Stimulated activated naive CD8-positive, alpha-beta T cell treated with anti-CD3 and anti-CD28 coated beads, Interleukin-15, Interleukin-2, amounts not matched to agents 100 U/mL and 50 U/mL, for 24 hours (primary cell): ENCODE measurements around the gene CNTD1.

Experiments used
- ATAC-seq: fragments of 150-1000 bp; cut with Tn5 transposase; one replicate; pipeline ENCODE4 v1.10.0; 2021
- DNase-seq: peaks from one replicate; pipeline ENCODE4 v3.0.0; 2021

Gene CNTD1

DNA sequence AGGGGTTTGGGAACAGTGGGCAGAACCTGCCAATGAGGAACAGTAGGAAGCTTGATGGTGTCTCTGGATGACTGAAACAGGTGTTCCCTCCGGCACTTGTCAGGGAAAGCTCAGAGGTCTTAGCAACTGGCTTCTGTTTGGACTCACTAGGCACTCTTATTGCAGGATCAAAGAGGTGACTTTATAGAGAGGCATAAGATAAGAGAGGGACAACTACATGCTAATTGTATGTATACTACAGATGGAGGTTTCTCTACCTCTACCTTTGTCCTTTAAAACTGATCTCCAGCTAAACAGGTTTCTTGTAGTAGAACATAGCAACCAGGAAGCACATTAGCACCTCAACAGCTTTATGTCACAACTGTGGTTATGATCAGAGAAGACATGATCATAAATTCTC is 7.6 kb downstream of the CNTD1 start:
- ATAC-seq (no peak), DNase-seq (no peak)

DNA sequence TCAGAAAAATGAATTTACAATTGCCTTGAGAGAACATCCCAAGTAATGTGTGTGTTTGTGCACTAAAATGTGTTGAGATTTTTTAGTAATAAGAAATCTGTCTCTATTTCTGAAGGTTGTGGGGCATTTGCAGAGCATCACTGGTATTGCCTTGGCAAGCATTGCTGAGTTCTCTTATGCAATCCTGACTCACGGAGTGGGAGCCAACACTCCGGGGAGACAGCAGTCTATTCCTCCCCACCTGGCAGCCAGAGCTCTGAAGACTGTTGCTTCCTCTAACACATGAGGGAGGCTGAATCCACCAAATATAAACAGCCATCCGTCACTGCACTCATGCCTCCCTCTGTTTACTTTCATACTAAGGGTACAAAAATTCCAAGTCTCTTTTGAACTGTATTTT is 10.6 kb downstream of the CNTD1 start:
- no peak for ATAC-seq
- DNase-seq = no peak

DNA sequence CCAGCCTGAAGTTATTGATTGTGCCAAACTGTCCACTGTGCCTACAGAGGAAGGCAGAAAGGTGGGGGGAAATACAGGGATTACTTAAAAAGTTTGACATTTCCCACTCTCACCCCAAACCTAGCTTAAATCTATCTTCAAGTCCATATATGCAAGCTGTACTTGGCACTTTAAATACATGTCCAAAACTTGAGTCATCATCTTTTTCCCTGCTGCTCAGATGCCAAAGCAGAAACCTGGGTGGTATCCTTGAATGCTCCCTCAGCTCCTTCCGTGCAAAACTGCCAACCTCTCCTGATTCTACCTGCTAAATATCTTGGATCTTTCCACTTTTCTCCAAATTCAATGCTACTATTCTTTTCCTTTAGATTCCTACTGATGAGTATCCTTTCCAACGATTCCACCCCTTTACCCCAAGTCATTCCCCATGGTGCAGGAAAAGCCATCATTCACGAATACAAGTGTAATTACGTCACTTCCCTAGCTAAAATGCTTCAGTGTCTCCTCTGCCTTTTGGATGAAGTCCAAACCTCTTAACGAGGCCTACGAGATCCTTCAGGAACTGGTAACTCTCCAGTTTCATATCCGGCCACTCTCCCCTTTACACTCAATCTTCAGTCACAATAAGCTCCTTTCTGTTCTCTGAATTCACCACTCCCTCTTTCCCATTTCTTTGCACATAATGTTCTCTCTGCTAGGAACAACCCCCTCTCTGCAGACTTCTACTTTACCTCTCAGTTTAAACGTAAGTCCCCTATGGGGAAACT is 16.2 kb downstream of the CNTD1 start:
- DNase-seq = no peak
- ATAC-seq = no peak

DNA sequence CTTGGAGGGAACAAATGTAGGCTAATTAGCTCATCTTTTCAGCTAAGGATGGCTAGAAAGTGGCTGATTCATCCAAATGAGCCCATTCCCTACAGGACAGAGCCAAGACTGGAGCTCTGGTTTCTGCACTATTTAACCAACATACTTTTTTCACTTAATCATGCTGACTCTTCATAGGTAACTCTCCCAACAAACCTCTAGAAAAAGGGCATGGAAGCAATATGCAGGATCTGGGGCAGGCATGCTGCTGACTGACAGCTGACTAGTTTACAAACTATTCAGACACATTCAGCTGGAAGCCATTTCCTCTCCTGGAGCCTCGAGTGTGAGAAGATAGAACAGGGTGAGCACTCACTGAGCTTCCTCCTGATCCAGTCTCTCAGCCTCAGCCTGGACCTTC is 19.2 kb downstream of the CNTD1 start:
- no peak for ATAC-seq
- DNase-seq = no peak

DNA sequence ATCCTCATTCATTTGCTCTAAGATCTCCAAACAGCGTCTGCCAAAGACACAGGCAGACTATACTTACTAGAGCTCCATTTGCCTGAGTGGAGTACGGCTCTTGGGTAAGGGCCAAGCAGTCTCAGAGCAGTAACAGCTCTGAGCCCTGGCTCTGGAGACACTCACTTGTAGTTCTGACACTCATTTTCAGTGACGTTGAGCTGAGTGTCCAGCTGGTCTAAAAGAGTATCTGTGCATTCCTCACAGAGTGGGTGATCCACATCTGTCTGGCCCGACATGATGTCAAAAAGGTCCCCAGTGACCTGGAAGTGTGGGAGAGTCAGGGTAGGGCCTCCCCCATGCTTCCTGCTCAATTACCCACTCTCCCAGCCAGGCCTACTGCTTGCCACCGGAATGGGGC is 19.7 kb downstream of the CNTD1 start:
- DNase-seq (no peak), ATAC-seq (no peak)

DNA sequence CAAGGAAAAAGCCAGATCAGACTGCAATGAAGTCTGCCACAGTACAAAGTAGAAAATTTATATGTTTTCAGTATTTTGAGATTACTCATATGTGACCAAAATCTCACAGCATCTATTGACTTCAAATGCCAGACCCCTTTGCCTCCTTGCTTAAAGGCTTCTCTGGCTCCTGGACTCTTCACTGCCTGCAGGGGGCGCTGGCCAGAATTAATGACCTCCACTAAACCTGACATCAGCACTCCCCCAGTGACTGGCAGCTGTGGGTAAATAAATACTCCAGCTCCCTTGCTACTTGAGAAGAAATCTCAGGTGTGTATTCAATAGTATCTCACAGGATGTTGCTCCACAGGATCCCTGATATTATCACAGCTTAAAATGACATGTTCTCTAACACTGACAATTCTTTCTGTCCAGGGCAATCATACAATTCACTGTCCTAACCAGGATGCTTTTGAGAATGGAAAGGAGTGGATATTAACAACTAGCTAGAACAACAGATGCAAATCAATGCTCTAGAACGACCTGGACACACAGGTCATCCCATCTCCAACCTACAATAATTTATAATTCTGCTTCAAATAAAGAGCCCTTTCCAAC is 21.4 kb downstream of the CNTD1 start:
- peak; percentile 42 for ATAC-seq

DNA sequence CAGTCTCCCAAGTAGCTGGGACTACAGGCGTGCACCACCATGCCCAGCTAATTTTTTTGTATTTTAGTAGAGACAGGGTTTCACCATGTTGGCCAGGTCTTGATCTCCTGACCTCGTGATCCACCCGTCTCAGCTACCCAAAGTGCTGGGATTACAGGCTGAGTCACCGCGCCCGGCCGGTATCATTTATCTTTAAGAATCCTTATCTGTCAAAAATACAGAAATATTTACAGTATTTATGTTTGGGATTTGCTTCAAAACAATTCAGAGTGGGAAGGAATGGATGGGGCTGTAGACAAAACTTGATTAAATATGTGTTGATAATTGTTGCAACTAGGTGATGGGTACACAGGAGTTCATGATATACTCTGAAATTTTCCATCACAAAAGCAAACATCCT is 22.5 kb downstream of the CNTD1 start:
- no peak for DNase-seq
- no peak for ATAC-seq

More for the DNA sequence above, 21.4 kb downstream of the CNTD1 start:
- DNase-seq = peak; percentile 80

DNA sequence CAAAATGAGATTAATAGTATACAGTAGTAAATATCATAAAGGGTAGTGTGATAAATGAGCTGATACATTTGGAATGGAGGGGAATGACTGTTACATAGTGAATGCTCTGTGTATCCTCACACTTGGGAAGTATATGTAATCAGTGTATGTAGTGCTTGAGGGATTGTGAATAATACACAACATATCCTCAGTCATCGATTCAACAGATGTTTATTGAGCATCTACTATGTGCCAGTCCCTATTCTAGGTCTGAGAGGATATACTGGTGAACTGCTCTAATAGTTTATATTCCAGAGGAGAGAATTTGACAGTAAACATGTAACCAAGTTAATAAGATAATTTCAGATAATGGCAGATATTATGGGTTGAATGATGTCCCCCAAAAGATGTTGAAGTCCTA is 28.8 kb downstream of the CNTD1 start:
- no peak for DNase-seq
- no peak for ATAC-seq

DNA sequence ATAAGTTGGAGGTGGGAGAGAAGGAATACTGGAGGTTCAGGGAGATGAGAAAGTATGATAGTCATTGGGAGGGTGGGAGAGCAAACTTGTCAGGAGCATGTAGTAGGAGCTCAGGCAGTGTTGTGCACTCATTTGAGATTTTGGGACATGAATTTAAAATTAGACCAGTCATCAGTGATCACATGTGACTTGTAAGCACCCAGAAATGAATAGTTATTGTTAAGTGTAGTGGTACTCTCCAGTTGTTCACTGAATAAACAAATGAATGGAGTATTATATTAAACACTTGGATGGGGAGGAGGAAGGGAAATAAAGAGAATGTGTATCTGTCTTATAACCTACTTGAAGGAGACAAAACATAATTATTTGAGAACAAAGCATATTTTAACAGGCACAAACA is 32.3 kb downstream of the CNTD1 start:
- DNase-seq (no peak), ATAC-seq (no peak)

DNA sequence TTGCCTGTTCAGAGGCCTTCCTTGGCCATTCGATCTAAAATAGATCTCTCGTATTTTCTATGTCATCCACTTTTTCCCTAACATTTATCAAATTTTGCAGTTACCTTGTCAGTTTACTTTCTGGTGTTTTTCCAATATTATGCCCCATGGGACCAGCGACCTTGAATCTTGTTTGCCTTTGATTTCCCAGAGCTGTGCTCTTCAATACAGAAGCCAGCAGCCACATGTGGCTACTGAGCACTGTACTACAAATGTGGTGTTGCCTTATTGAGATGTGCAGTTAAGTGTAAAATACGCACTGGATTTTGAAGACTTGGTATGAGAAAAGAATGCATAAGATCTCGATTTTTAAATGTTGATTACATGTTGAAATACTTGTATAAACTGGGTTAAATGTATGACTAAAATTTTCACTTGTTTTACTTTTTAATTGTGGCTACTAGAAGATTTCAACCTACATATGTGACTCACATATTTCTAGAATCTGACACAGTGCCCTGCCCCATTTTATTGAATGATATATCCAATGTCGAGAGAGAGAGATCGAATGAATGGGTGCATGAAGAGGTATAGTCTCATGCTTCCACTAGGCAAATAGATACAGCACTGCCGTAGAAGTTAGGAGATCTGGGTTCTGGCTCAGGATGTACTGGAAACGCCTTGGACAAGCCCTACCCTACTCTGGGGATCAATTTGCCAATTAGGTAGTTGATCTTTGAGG is 33.7 kb downstream of the CNTD1 start:
- ATAC-seq = peak; percentile 5
- no peak for DNase-seq

DNA sequence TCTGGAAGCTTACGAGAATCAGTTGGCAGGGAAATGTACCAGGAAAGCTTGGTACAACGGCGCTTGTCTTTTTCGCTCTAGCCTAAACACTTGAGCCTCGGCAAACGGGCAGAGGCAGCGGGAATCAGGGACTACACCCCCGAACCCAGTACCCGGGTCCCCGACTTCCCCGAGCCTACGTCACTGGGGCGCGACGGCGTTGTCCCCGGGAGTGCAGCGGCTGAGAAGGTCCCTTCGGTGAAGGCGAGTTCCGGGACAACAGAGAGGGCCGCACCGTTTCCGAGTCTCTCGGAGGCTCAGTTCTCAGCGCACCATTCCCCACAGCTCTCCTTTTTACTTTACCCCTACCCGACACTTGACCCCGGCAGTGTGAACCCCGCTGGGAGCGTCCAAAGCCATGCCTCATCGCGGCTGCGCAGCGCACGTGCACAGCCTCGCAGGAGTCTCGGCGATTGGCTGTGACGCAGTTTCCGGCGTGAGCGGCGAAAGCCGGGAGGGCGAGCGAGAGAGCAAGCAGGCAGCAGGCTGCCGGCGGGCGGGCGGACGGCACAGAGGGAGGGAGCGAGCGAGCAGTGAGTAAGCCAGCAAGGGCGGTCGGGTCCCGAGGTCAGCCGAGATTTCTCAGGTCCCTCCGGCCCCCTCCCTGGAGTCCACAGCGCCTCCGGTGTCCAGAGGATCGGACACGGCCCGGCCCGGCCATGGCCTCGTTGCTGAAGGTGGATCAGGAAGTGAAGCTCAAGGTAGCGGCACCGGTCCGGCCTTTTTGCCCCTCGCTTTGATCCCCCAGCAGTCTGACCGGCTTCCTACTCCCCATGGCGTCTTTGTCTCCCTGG is 34.5 kb downstream of the CNTD1 start, which contains the start of gene PSME3:
Gene PSME3 (plus strand): TSS at position 464 of the 833 bp plus-strand sequence. CDS start 235 bp downstream, at position 699.
- DNase-seq = peak; percentile 94
- peak; percentile 87 for ATAC-seq

DNA sequence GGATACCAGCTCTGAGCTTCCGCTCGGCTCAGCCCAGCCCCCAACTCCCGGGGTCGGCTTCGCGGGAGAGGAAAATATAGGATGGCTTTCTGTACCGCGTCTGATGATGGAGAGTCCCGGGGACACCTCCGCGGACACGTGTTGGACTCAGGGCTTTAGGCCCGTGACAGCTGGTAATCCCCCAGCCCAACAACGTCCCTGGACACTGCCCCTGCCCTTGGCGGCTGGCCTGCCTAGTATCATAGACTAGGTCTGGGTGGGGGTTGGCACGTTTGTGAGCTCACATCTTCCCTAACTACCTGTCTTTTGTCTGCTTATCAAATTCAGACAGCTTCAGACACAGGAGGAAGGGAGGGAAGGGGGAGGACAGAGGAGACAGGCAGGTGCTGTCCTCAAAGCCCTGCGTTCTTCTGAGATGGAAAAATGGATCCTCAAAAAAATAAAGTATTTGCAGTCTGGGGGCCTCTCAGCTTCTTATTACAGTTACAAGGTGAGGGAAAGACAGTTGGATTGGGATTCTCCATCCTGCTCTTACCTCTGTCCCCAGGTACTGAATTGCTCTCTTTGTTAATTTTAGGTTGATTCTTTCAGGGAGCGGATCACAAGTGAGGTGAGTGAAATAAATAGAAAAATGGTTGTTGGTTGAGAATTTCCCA is 35.2 kb downstream of the CNTD1 start:
- peak; percentile 1 for ATAC-seq
- DNase-seq = no peak

DNA sequence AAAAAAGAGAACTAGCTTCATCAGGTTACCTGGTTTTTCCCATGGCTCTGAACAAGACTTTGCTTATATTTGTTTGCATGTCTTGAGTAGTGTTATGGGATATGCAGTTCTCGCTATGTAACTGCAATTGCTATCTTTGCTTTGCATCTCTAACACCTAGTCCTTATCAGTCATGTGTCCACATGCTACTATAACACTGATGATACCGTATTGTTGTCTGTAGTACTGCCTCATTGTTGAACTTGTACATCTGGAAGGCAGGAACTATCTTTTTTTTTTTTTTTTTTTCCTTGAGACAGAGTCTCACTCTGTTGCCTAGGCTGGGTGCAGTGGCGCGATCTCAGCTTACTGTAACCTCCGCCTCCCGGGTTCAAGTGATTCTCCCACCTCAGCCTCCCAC is 37.1 kb downstream of the CNTD1 start:
- DNase-seq (no peak), ATAC-seq (no peak)

DNA sequence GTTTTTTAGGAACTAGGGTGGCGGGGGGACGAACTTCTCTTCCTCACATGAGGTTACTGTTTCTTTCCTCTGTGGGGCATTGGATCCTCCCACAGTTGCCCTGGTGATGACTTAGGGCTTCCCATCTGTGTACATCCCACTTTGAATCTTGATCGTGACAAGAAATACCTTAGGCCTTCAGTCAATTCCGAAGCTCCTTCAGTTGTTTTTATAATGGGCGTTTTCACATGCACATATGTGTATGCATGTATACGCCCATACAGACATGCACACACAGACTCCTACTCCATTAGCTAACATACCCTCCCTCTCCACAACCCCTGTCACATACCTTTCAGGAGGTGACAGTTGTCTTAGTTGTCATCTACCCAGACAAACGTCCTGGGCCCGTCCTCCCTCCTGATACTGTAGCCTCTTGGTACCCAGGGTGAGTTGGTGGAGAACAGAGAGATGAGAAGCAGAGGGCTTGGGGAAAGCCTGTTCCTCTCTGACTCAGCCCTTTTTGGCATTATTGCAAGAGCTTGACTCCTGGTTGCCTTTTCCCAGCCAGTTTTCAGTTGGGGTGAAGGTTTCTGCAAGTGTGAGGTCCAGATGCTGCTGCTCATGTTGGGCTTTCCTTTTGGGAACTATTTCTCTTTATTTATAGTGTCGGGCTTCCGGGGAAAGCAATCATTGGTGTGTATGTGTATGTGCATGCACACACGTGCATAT is 43.5 kb downstream of the CNTD1 start:
- ATAC-seq (no peak), DNase-seq (no peak)

DNA sequence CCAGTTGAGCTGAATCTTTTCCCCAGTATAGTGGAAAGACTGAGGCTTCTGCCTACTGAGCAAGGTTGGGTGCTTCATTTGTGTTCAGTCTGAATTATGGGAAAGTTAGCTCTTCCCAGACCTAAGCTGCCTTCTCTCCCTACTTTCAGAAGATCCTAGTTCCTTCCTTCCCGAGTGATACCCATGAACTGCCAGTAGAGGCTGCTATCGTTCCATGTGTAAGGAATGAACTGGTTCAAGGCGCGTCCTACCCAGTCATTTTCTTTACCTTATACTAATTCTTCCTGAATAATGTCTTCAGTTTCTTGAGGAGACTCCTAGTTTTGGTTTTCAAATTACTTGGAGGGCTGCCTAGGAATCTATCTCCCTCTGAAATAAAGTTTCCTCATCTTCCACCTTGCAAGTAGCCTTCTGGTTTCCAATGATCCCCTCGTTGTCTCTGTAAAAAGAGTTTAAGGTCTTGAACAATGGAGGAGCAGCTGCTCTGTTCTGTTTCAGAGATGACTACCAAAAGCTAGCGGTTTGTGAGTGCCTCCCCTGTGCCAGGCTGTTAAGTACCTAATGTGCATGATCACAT is 44.8 kb downstream of the CNTD1 start:
- ATAC-seq (no peak), DNase-seq (no peak)

DNA sequence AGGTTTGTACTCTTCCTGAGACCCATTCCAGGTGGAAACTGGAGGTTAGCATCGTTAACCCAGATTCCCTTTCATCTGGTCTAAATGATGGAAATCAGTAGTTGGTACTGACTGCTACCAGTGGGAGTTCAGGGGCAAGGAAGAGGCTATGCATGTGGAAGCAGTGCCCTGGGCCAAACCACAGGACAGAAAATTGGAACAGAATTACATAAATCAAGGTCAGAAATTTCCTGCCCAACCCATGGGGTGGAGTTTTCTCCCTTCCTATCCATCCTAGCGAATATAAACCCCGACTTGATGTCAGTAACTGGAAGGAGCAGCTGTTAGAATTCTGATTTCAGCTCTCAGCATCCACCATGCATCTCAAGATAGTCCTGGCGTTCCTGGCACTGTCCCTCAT is 45.6 kb downstream of the CNTD1 start, which contains the start of gene AOC2:
Gene AOC2 (plus strand): TSS at position 310 of the 400 bp plus-strand sequence. CDS start 47 bp downstream, at position 357.
- no peak for ATAC-seq
- DNase-seq = no peak

DNA sequence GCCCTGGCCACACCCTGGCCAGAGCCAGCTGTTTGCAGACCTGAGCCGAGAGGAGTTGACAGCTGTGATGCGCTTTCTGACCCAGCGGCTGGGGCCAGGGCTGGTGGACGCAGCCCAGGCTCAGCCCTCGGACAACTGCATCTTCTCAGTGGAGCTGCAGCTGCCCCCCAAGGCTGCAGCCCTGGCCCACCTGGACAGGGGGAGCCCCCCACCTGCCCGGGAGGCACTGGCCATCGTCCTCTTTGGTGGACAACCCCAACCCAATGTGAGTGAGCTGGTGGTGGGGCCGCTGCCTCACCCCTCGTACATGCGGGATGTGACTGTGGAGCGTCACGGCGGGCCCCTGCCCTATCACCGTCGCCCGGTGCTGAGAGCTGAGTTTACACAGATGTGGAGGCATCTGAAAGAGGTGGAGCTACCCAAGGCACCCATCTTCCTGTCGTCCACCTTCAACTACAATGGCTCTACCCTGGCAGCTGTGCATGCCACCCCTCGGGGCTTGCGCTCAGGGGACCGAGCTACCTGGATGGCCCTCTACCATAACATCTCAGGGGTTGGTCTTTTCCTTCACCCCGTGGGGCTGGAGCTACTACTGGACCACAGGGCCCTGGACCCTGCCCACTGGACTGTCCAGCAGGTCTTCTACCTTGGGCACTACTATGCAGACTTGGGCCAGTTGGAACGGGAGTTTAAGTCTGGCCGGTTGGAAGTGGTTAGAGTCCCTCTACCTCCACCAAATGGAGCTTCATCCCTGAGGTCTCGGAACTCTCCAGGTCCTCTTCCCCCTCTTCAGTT is 46.3 kb downstream of the CNTD1 start:
- no peak for ATAC-seq
- DNase-seq = no peak

DNA sequence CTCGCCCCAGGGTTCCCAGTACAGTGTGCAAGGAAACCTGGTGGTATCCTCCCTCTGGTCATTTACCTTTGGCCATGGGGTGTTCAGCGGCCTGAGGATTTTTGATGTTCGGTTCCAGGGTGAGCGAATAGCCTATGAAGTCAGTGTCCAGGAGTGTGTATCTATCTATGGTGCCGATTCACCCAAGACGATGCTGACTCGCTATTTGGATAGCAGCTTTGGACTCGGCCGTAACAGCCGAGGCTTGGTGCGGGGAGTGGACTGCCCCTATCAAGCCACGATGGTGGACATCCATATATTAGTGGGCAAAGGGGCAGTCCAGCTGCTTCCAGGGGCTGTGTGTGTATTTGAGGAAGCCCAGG is 46.9 kb downstream of the CNTD1 start:
- DNase-seq (no peak), ATAC-seq (peak; percentile 3)

DNA sequence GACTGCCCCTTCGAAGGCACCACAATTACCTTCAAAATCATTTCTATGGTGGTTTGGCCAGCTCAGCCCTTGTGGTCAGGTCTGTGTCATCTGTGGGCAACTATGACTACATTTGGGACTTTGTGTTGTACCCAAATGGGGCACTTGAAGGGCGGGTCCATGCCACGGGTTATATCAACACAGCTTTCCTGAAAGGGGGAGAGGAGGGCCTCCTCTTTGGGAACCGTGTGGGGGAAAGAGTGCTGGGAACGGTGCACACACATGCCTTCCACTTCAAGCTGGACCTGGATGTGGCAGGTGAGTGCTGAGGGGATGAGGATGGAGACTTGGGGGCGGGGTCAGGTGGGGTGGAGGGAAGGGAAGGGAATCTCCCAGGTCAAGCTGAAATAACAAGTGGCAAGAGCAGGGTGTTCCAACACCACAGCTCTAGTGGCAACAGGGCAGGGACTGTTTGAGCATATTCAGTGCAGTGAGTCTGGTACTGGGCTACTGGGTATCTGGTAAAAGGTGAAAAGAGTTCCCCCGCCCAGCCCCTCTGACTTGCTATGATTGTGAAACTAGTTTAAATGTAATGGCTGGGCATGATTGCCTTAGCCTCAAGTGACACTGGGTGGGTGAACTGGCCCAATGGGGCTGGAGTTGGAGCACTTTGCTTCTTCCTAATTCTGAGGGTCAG is 47.4 kb downstream of the CNTD1 start:
- peak; percentile 73 for DNase-seq
- ATAC-seq = peak; percentile 88
